ENCODE data around the gene TBX3. TPM values are rescaled to one million over a fixed set of nuclear protein-coding genes. Genes with fewer than 3 reads are reported as not detected.

The TBX3 gene
- total RNA-seq, 4 donors from 2014 or later, result 15.2 to 48.1 (median 35.4) TPM

GRCh38 chr12:114659084-114659483 lies 24.9 kb downstream of the TBX3 start:
- no peak overlapping the region for H3K4me3 ChIP-seq (ENCODE audit: low read depth, poor library complexity, severe bottlenecking)
- no peak for DNase-seq (ENCODE audit: low spot score in 2 of 2)
- intact Hi-C loops (cut with DNase I; ENCODE audit: low total_unique reads), result no loop called here
- TF ChIP-seq CTCF (IDR thresholded peaks at IDR 0.05), result no peak

GRCh38 chr12:114658002-114658441 lies 26.0 kb downstream of the TBX3 start:
- no peak overlapping the region for H3K4me3 ChIP-seq (ENCODE audit: low read depth, poor library complexity, severe bottlenecking)
- intact Hi-C loops (cut with DNase I; ENCODE audit: low total_unique reads), result no loop called here
- no peak for DNase-seq (ENCODE audit: low spot score in 2 of 2)
- WGBS, 2 donors, result 75 to 80% methylated on average over 1 of the region's 1 CpG
- no peak for TF ChIP-seq CTCF (IDR thresholded peaks at IDR 0.05)
- no peak for TF ChIP-seq POLR2A (IDR thresholded peaks at IDR 0.05)

GRCh38 chr12:114657597-114657920 lies 26.4 kb downstream of the TBX3 start:
- intact Hi-C loops (cut with DNase I; ENCODE audit: low total_unique reads), result no loop called here
- WGBS, 2 donors, result 88 to 94% methylated on average over 6 of the region's 6 CpGs
- no peak overlapping the region for H3K4me3 ChIP-seq (ENCODE audit: low read depth, poor library complexity, severe bottlenecking)
- no peak for DNase-seq (ENCODE audit: low spot score in 2 of 2)
- TF ChIP-seq POLR2A (IDR thresholded peaks at IDR 0.05) (no peak), CTCF (IDR thresholded peaks at IDR 0.05) (no peak)

GRCh38 chr12:114656906-114657596 lies 26.9 kb downstream of the TBX3 start:
- H3K4me3 ChIP-seq (ENCODE audit: low read depth, poor library complexity, severe bottlenecking), result no peak overlapping the region
- intact Hi-C loops (cut with DNase I; ENCODE audit: low total_unique reads), result no loop called here
- DNase-seq (ENCODE audit: low spot score in 2 of 2), result no peak
- no peak for TF ChIP-seq POLR2A (IDR thresholded peaks at IDR 0.05)
- no peak for TF ChIP-seq CTCF (IDR thresholded peaks at IDR 0.05)
- WGBS, 2 donors, result 77 to 89% methylated on average over 8 of the region's 8 CpGs

GRCh38 chr12:114655934-114656749 lies 27.8 kb downstream of the TBX3 start:
- WGBS, 2 donors, result 73 to 76% methylated on average over 12 of the region's 12 CpGs

More at GRCh38 chr12:114655934-114656749, 27.8 kb downstream of the TBX3 start:
- no peak overlapping the region for H3K4me3 ChIP-seq (ENCODE audit: low read depth, poor library complexity, severe bottlenecking)
- intact Hi-C loops (cut with DNase I; ENCODE audit: low total_unique reads), result no loop called here
- DNase-seq (ENCODE audit: low spot score in 2 of 2), result no peak
- no peak for TF ChIP-seq POLR2A (IDR thresholded peaks at IDR 0.05)
- TF ChIP-seq CTCF (IDR thresholded peaks at IDR 0.05), result no peak

All from lower leg skin (tissue), 4 donors.